ENCODE measurements around the gene NOC2L. TPM values are rescaled to one million over a fixed set of nuclear protein-coding genes. Genes with fewer than 3 reads are reported as not detected.

Gene NOC2L
- total RNA-seq, 2 experiments from 2014 or later: 50.2 to 52.0 TPM

DNA sequence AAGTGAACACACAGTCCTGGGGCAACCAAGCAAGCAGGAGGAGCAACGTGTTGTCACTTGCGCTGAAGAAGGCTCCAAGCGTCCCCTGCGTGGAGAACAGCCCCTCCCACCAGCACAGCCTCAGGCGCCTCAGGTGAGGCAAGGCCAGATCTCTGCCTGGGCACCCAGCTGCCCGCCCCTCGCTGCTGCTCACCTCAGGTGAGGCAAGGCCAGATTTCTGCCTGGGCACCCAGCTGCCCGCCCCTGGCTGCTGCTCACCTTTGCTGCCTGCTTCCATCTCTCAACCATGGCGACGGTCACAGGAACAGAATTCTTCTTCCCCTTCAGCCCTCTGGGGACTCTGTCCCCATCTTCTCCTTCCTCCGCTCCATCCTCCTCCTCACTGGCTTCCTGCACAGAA, 2.4 kb downstream of the NOC2L start:
- ChIA-PET POLR2A (no interaction called here), CTCF (no interaction called here)
- no peaks in the 10 kb centered on the region for H3K9me3 ChIP-seq (ENCODE audit: control insufficient read depth in 1 of 2, insufficient read depth in 1 of 2, low read length in 2 of 2)
- DNase-seq (no peak), ATAC-seq (ENCODE audit: poor library complexity) (no peak)
- no peaks in the 10 kb centered on the region for H3K27me3 ChIP-seq (ENCODE audit: control insufficient read depth in 1 of 2, insufficient read depth in 2 of 2, low read length in 2 of 2)
- Mint-ChIP-seq H3K4me1 (ENCODE audit: low read depth) (peaks cover 16% of the 10 kb centered on the region), H3K27me3 (no peaks in the 10 kb centered on the region), H3K4me3 (no peak overlapping the region), H3K27ac (no peak overlapping the region), H3K9me3 (no peaks in the 10 kb centered on the region), H3K36me3 (ENCODE audit: low read depth) (peaks cover 61% of the 10 kb centered on the region)
- TF ChIP-seq CTCF (IDR thresholded peaks at IDR 0.05): no peak
- H3K36me3 ChIP-seq (ENCODE audit: insufficient read depth, low read length): peaks cover 58% of the 10 kb centered on the region
- H3K4me1 ChIP-seq (ENCODE audit: insufficient read depth, low read length): peaks cover 37% of the 10 kb centered on the region
- intact Hi-C loops (cut with DNase I, micrococcal nuclease): loop anchor here in 1 of 2 experiments (5.0 kb wide), 1 partner anchor 49 kb away; no protein-coding TSS in a partner anchor
- no peak overlapping the region for H3K27ac ChIP-seq (ENCODE audit: low read depth in 1 of 2, low read length in 2 of 2)
- no peak overlapping the region for H3K4me3 ChIP-seq (ENCODE audit: low read length)

DNA sequence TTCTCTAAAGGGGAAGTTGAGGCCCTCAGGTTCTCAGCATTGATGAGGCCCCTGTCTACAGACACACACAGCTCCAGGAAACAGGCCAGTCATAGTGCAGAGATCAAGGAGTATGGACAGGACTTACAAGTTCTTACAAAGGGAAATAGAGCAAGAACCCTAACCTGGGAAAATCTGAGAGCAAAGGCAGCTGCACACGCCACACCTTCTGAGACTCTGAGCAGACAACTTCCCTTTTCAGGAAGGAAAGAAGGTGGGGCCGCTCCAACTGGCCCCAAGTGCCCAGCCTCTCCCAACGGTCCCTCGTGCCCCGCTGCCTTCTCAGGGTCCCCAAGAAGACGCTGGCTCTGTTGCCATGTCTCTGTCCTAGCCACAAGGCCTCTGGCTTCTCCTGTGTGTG, 3.6 kb downstream of the NOC2L start:
- peaks cover 70% of the 10 kb centered on the region for H3K36me3 Mint-ChIP-seq (ENCODE audit: low read depth)

DNA sequence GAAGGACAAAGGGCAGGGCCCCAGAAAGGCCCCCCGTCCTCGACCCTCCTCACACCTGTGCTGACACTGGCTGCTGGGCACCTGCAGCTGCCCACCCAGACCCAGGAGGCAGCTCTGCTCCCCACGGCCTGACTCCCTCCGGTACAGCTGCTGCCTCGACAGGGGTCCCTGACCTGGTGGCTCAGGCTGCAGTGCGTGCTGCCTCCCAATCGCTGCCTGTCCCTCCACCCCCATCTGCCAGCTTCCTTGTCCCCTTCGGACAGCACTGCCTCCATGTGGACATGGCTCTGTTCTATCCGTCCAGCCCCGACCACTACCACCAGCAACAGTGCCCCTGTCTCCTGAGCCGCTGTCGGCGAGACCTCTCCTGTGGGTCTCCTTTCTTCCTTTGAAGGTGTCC, 4.1 kb downstream of the NOC2L start:
- H3K4me3 Mint-ChIP-seq: peak overlapping the region; percentile 48
- Histone ChIP-seq H3K4me1 (ENCODE audit: insufficient read depth, low read length) (peaks cover 27% of the 10 kb centered on the region), H3K27ac (ENCODE audit: low read depth in 1 of 2, low read length in 2 of 2) (no peak overlapping the region), H3K4me3 (ENCODE audit: low read length) (no peak overlapping the region), H3K36me3 (ENCODE audit: insufficient read depth, low read length) (peaks cover 73% of the 10 kb centered on the region), H3K9me3 (ENCODE audit: control insufficient read depth in 1 of 2, insufficient read depth in 1 of 2, low read length in 2 of 2) (no peaks in the 10 kb centered on the region), H3K27me3 (ENCODE audit: control insufficient read depth in 1 of 2, insufficient read depth in 2 of 2, low read length in 2 of 2) (no peaks in the 10 kb centered on the region)
- ChIA-PET CTCF (no interaction called here), POLR2A (no interaction called here)
- ATAC-seq (ENCODE audit: poor library complexity) (no peak), DNase-seq (no peak)
- H3K27me3 Mint-ChIP-seq: no peaks in the 10 kb centered on the region
- H3K36me3 Mint-ChIP-seq (ENCODE audit: low read depth): peaks cover 76% of the 10 kb centered on the region
- peaks cover 12% of the 10 kb centered on the region for H3K4me1 Mint-ChIP-seq (ENCODE audit: low read depth)
- H3K27ac Mint-ChIP-seq: no peak overlapping the region
- TF ChIP-seq CTCF (IDR thresholded peaks at IDR 0.05): no peak
- H3K9me3 Mint-ChIP-seq: no peaks in the 10 kb centered on the region
- intact Hi-C loops (cut with DNase I, micrococcal nuclease): loop anchor here in 1 of 2 experiments (5.0 kb wide), 1 partner anchor 48 kb away; no protein-coding TSS in a partner anchor

More for the DNA sequence above, 3.6 kb downstream of the NOC2L start:
- TF ChIP-seq CTCF (IDR thresholded peaks at IDR 0.05): no peak
- Histone ChIP-seq H3K27ac (ENCODE audit: low read depth in 1 of 2, low read length in 2 of 2) (no peak overlapping the region), H3K4me1 (ENCODE audit: insufficient read depth, low read length) (peaks cover 31% of the 10 kb centered on the region), H3K9me3 (ENCODE audit: control insufficient read depth in 1 of 2, insufficient read depth in 1 of 2, low read length in 2 of 2) (no peaks in the 10 kb centered on the region), H3K36me3 (ENCODE audit: insufficient read depth, low read length) (peaks cover 68% of the 10 kb centered on the region), H3K4me3 (ENCODE audit: low read length) (no peak overlapping the region), H3K27me3 (ENCODE audit: control insufficient read depth in 1 of 2, insufficient read depth in 2 of 2, low read length in 2 of 2) (no peaks in the 10 kb centered on the region)
- peaks cover 16% of the 10 kb centered on the region for H3K4me1 Mint-ChIP-seq (ENCODE audit: low read depth)
- H3K9me3 Mint-ChIP-seq: no peaks in the 10 kb centered on the region
- no peak for DNase-seq
- no peak overlapping the region for H3K27ac Mint-ChIP-seq
- intact Hi-C loops (cut with DNase I, micrococcal nuclease): loop anchor here in 1 of 2 experiments (5.0 kb wide), 1 partner anchor 48 kb away; no protein-coding TSS in a partner anchor
- no peaks in the 10 kb centered on the region for H3K27me3 Mint-ChIP-seq
- no peak for ATAC-seq (ENCODE audit: poor library complexity)
- ChIA-PET CTCF (no interaction called here), POLR2A (no interaction called here)
- H3K4me3 Mint-ChIP-seq: peak overlapping the region; percentile 48
